Measurements from ENCODE around the gene DCT. TPM values are rescaled to one million over a fixed set of nuclear protein-coding genes. Genes with fewer than 3 reads are reported as not detected.

Gene DCT
- total RNA-seq, 1 experiment from 2014 or later, result 0.12 TPM

- Histone ChIP-seq H4K20me1 (ENCODE audit: insufficient read depth) (no peaks in the 10 kb centered on the region), H3K27ac (ENCODE audit: low read depth, low read length) (no peak overlapping the region), H2AFZ (ENCODE audit: low read depth, low read length, poor library complexity, severe bottlenecking) (no peak overlapping the region), H3K79me2 (ENCODE audit: insufficient read depth, low read length) (no peaks in the 10 kb centered on the region), H3K9me2 (ENCODE audit: insufficient read depth) (no peaks in the 10 kb centered on the region), H3K4me2 (ENCODE audit: low read length) (no peak overlapping the region), H3K9ac (ENCODE audit: low read length) (no peak overlapping the region), H3K9me3 (ENCODE audit: control insufficient read depth in 1 of 2, insufficient read depth in 1 of 2, low read depth in 1 of 2, low read length in 2 of 2) (no peaks in the 10 kb centered on the region), H3K4me1 (ENCODE audit: control insufficient read depth in 1 of 2, insufficient read depth in 2 of 2, low read length in 2 of 2) (no peaks in the 10 kb centered on the region), H3K27me3 (ENCODE audit: insufficient read depth, low read length) (peaks cover 41% of the 10 kb centered on the region), H3K36me3 (ENCODE audit: control insufficient read depth in 1 of 2, insufficient read depth in 2 of 2, low read length in 2 of 2) (no peaks in the 10 kb centered on the region), H3K4me3 (replicated peaks in 1 of 2; ENCODE audit: low read depth in 1 of 2, low read length in 2 of 2) (no peak overlapping the region)
- intact Hi-C loops (cut with micrococcal nuclease), result no loop called here
- CTCF ChIA-PET, result no interaction called here
- ATAC-seq, result no peak
- no peak for TF ChIP-seq ZNF274 (IDR thresholded peaks at IDR 0.05; ENCODE audit: low read depth, low read length)
- TF ChIP-seq JUND (IDR thresholded peaks at IDR 0.05), result no peak
- TF ChIP-seq ZFX (IDR thresholded peaks at IDR 0.05), result no peak
- TF ChIP-seq CTCF (IDR thresholded peaks at IDR 0.05 in 2 of 3, conservative IDR thresholded peaks at IDR 0.05 in 1 of 3; ENCODE audit: borderline replicate concordance in 1 of 3, insufficient read depth in 1 of 3, low read depth in 2 of 3, low read length in 2 of 3), result no peak
- no peak for TF ChIP-seq REST (IDR thresholded peaks at IDR 0.05; ENCODE audit: low read depth)
- no peak for TF ChIP-seq EZH2phosphoT487 (IDR thresholded peaks at IDR 0.05; ENCODE audit: borderline replicate concordance)
- no peak for TF ChIP-seq EZH2 (IDR thresholded peaks at IDR 0.05)
- no peak for TF ChIP-seq SIN3A (IDR thresholded peaks at IDR 0.05; ENCODE audit: low read depth)
- no peak for TF ChIP-seq ATF3 (IDR thresholded peaks at IDR 0.05)
- DNase-seq (ENCODE audit: low read depth, low spot score), result no peak
- RAD21 ChIA-PET (ENCODE audit: low non-redundant PET in 1 of 2, low total read pairs in 2 of 2, uncharacterized antibody in 2 of 2, unreplicated experiment in 2 of 2), result no interaction called here
- POLR2A ChIA-PET, result no interaction called here
- BruUV-seq (replicated peaks), result no TSS peak
These were observed 26.2 kb upstream of the DCT start for GRCh38 chr13:94505730-94506129.

Measured in HCT116 (cell line).